OCI-LY1 (cell line): ENCODE data around the gene VEZF1.

Source experiments
- H2AFZ ChIP-seq: fragments of 200-600 bp; sonication (generic), shearing (Covaris generic); 2 replicates; pipeline ENCODE4 v1.6.0; 2014; ENCODE audit warnings: antibody characterized with exemption, mild to moderate bottlenecking, low read length
- H3F3A ChIP-seq: fragments of 200-600 bp; sonication (generic), shearing (Covaris generic); 2 replicates; pipeline ENCODE4 v1.6.0; 2014; ENCODE audit warnings: mild to moderate bottlenecking, antibody characterized with exemption, low read length, moderate library complexity; ENCODE audit not compliant: insufficient read depth
- H3K27ac ChIP-seq: fragments of 200-600 bp; sonication (generic); 2 replicates; pipeline ENCODE4 v1.5.1; 2014; ENCODE audit warnings: low read length, mixed run types, mild to moderate bottlenecking, low read depth; ENCODE audit not compliant: poor library complexity, severe bottlenecking
- H3K27me3 ChIP-seq: fragments of 200-600 bp; sonication (generic); 2 replicates; pipeline ENCODE4 v1.6.0; 2014; ENCODE audit warnings: antibody characterized with exemption, mild to moderate bottlenecking, low read length, moderate library complexity; ENCODE audit not compliant: insufficient read depth
- H3K36me3 ChIP-seq: fragments of 200-600 bp; sonication (generic); 2 replicates; pipeline ENCODE4 v1.6.1; 2014; ENCODE audit warnings: mild to moderate bottlenecking, antibody characterized with exemption, low read length, moderate library complexity, mixed read lengths; ENCODE audit not compliant: insufficient read depth
- H3K4me1 ChIP-seq: fragments of 200-600 bp; sonication (generic); 2 replicates; pipeline ENCODE4 v1.5.1; 2014; ENCODE audit warnings: mild to moderate bottlenecking, low read length, moderate library complexity; ENCODE audit not compliant: insufficient read depth, severe bottlenecking
- H3K4me2 ChIP-seq: fragments of 200-600 bp; sonication (generic), shearing (Covaris generic); 2 replicates; pipeline ENCODE4 v1.6.1; 2014; ENCODE audit warnings: low read length
- H3K4me3 ChIP-seq: fragments of 200-600 bp; sonication (generic); 2 replicates; pipeline ENCODE4 v1.5.1; 2014; ENCODE audit warnings: low read length, low read depth, mild to moderate bottlenecking, mixed read lengths; ENCODE audit not compliant: poor library complexity, severe bottlenecking
- H3K79me2 ChIP-seq: fragments of 200-600 bp; shearing (Covaris generic); 2 replicates; pipeline ENCODE4 v1.6.1; 2016; ENCODE audit warnings: mixed run types, low read length, mixed read lengths; ENCODE audit not compliant: insufficient read depth
- H3K9ac ChIP-seq: fragments of 200-600 bp; sonication (generic), shearing (Covaris generic); 2 replicates; pipeline ENCODE4 v1.6.1; 2014; ENCODE audit warnings: mild to moderate bottlenecking, low read length, mixed read lengths
- H3K9me2 ChIP-seq: fragments of 200-600 bp; sonication (generic), shearing (Covaris generic); 2 replicates; pipeline ENCODE4 v1.6.1; 2014; ENCODE audit warnings: low read depth, mild to moderate bottlenecking, low read length, mixed read lengths
- H3K9me3 ChIP-seq: fragments of 200-600 bp; shearing (Covaris generic); 2 replicates; pipeline ENCODE4 v1.6.1; 2014; ENCODE audit warnings: low read length, mixed read lengths
- H4K20me1 ChIP-seq: fragments of 200-600 bp; sonication (generic), shearing (Covaris generic); 2 replicates; pipeline ENCODE4 v1.6.0; 2016; ENCODE audit warnings: mild to moderate bottlenecking, low read length; ENCODE audit not compliant: insufficient read depth
- EZH2 ChIP-seq: fragments of 200-600 bp; sonication (generic), shearing (Covaris generic); IDR thresholded peaks from 2 replicates; pipeline ENCODE4 v1.8.0; 2017; ENCODE audit warnings: borderline replicate concordance, mixed run types, mild to moderate bottlenecking, antibody characterized with exemption, low read length, moderate library complexity, mixed read lengths
- TF ChIP-seq, protein P1 (sequence below): fragments of 200-600 bp; sonication (generic), shearing (Covaris generic); IDR thresholded peaks from 2 replicates; pipeline ENCODE4 v1.5.1; 2017; ENCODE audit warnings: mild to moderate bottlenecking, antibody characterized with exemption, low read length, moderate library complexity, mixed read lengths

VEZF1 gene

DNA sequence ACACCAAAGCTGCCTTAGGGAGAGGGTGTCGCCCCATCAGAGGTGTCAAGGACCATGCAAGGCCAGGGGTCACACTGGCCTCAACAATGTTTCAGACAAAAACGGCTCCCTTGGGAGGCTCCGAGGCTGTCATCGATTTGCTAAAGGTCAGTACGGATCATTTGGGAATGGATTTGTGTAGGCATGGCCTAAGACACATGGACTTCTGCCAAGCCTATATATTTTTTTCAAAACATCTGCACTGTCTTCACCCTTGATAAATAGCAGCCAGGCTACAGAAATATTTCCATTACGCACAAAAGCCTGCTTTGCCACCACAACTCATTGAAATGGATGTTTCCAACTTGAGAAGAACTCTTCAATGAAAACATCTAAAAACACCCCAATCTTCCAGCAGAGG is 43.1 kb downstream of the VEZF1 start:
- H3K36me3 ChIP-seq: no peaks in the 10 kb centered on the region
- H2AFZ ChIP-seq: no peak overlapping the region
- H3K27ac ChIP-seq: no peak overlapping the region
- no peaks in the 10 kb centered on the region for H3K79me2 ChIP-seq
- H3K4me1 ChIP-seq: peaks cover 36% of the 10 kb centered on the region
- H3K27me3 ChIP-seq: 0 out of 2 replicates have a peak, but pooled peaks cover 3% of the 10 kb centered on the region
- H3K4me3 ChIP-seq: no peak overlapping the region
- TF ChIP-seq EZH2: no peak
- TF ChIP-seq, protein P1, sequence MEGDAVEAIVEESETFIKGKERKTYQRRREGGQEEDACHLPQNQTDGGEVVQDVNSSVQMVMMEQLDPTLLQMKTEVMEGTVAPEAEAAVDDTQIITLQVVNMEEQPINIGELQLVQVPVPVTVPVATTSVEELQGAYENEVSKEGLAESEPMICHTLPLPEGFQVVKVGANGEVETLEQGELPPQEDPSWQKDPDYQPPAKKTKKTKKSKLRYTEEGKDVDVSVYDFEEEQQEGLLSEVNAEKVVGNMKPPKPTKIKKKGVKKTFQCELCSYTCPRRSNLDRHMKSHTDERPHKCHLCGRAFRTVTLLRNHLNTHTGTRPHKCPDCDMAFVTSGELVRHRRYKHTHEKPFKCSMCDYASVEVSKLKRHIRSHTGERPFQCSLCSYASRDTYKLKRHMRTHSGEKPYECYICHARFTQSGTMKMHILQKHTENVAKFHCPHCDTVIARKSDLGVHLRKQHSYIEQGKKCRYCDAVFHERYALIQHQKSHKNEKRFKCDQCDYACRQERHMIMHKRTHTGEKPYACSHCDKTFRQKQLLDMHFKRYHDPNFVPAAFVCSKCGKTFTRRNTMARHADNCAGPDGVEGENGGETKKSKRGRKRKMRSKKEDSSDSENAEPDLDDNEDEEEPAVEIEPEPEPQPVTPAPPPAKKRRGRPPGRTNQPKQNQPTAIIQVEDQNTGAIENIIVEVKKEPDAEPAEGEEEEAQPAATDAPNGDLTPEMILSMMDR: no peak
- H3K9ac ChIP-seq: no peak overlapping the region
- no peaks in the 10 kb centered on the region for H3K9me2 ChIP-seq
- no peak overlapping the region for H3K4me2 ChIP-seq
- H3F3A ChIP-seq: no peaks in the 10 kb centered on the region
- H3K9me3 ChIP-seq: no peaks in the 10 kb centered on the region
- no peaks in the 10 kb centered on the region for H4K20me1 ChIP-seq

DNA sequence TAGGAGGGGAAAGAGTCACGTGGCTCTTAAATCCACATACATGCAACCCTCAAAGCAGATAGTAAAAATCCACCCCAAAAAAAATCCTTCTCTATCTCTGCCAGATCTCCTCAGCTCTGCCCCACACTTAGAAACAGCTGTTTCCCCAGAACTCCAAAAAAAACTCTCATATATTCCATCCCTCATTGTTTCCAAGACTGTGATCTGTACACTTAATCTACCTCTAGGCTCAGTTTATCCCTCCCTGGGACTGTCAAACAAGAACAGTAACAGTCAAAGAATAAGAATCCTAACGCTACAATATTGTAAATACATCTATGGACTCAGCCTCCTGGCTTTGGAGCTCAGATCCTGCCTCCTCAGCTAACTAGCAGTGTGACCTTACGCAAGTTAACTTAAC is 44.4 kb downstream of the VEZF1 start:
- no peak overlapping the region for H3K27ac ChIP-seq
- H3K4me1 ChIP-seq: peaks cover 44% of the 10 kb centered on the region
- H3K9me3 ChIP-seq: no peaks in the 10 kb centered on the region
- no peaks in the 10 kb centered on the region for H4K20me1 ChIP-seq
- 0 out of 2 replicates have a peak, but pooled peaks cover 3% of the 10 kb centered on the region for H3K27me3 ChIP-seq
- no peaks in the 10 kb centered on the region for H3K79me2 ChIP-seq
- no peak overlapping the region for H3K4me2 ChIP-seq
- H3K9ac ChIP-seq: no peak overlapping the region
- TF ChIP-seq, protein P1: no peak
- no peak for TF ChIP-seq EZH2
- H3K9me2 ChIP-seq: no peaks in the 10 kb centered on the region
- H2AFZ ChIP-seq: no peak overlapping the region
- no peak overlapping the region for H3K4me3 ChIP-seq
- H3K36me3 ChIP-seq: no peaks in the 10 kb centered on the region
- no peaks in the 10 kb centered on the region for H3F3A ChIP-seq

DNA sequence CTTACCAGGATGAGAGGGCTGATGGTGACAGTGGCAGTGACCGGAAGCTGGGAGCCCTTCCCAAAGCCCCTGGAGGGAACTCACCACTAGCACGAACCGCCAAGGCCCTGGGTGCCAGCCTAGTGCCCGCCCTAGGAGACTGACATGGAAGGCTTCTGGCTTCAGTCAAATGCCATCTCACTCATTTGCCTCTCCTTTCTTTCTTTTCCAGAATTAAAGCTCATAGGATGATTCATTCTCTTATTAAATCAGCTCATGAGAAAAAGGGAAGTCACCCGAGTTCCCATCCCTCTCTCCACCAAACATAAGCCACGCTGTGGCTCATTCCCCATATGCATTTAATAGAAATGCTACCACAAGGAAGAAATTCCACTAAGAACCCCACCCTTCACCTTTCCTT is 44.9 kb downstream of the VEZF1 start:
- H3K9me2 ChIP-seq: no peaks in the 10 kb centered on the region
- no peak overlapping the region for H3K4me3 ChIP-seq
- no peaks in the 10 kb centered on the region for H4K20me1 ChIP-seq
- H3K79me2 ChIP-seq: no peaks in the 10 kb centered on the region
- H2AFZ ChIP-seq: no peak overlapping the region
- no peaks in the 10 kb centered on the region for H3K36me3 ChIP-seq
- H3K4me2 ChIP-seq: no peak overlapping the region
- TF ChIP-seq EZH2: no peak
- TF ChIP-seq, protein P1: no peak
- 0 out of 2 replicates have a peak, but pooled peaks cover 1% of the 10 kb centered on the region for H3K27me3 ChIP-seq
- H3K4me1 ChIP-seq: peaks cover 44% of the 10 kb centered on the region
- H3K9ac ChIP-seq: no peak overlapping the region
- H3K9me3 ChIP-seq: no peaks in the 10 kb centered on the region
- no peak overlapping the region for H3K27ac ChIP-seq
- no peaks in the 10 kb centered on the region for H3F3A ChIP-seq
